GM15510 (cell line): ENCODE results near the gene SLC16A8.

Experiments
- POLR2A ChIP-seq: IDR thresholded peaks from 3 replicates; pipeline ENCODE4 v1.6.1; 2011; ENCODE audit warnings: borderline replicate concordance; ENCODE audit not compliant: insufficient read length; ENCODE audit errors: extremely low read depth

SLC16A8 gene

DNA sequence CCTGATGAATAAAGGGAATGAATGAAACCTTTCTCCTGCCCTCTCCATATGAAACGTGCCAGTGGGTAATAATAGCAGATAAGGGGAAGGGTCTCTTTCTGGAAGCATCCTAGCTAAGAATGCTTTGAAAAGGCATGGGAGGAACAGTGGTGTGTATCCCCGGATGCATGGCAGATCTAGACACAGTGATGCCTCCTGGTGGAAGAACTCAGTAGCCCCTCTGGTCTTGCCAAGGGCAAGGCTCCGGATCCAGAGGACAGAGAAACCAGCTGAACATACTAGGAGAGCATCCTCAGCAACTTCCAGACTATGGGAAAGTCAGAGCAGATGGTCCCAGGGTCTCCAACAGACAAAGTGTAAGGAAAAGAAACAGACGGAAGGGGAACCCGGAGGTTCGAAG, 20.1 kb upstream of the SLC16A8 start:
- no peak for TF ChIP-seq POLR2A

DNA sequence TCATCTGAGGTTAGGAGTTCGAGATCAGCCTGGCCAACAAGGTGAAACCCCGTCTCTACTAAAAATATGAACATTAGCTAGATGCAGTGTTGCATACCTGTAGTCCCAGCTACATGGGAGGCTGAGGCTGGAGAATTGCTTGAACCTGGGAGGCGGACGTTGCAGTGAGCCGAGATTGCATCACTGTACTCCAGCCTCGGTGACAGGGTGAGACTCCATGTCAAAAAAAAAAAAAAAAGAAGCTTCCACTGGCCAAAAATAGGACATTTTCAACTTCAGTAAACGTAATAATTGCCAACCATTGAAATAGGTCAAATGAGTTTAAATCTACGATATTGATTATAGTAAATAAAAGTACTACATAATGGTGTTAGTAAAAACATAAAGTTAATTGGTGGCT, 19.7 kb upstream of the SLC16A8 start:
- TF ChIP-seq POLR2A = no peak

DNA sequence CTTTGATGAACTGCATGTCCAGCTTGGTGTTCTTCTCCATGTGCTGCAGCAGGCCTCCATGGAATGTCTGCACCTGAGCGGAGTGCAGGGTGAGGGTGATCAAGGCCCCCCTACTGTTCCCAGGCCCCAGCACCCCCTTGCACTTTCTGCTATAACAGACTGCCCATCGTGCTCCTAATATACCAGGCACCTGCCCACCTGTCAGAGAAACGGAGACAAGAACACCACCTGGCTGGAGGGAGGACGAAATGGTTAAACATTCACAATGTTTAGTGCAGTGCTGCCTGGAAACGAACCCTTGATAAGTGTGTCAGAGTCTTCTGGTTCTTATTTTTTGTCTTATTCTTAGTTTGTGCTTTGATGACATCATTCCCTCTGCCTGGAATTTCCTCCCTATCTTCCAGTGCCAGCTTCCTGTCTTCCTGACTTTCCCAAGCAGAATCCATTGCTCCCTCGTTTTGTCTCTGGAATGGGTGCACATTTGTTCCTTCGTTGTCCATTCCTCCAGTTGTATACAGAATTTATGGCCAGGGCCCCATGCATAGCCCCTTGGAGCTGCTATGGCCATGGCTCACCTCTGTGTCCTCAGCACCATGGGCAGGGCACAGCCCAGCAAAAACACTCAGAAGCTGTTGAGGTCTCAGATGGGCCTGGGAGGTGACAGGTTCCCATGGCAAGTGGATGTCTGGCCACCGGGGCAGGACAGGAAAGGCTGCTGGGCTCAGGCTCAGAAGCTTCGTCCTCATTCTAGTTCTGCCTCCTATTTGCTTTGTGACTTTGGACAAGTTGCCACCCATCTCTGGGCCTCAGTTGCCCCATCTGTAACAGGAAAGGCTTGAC, 14.6 kb upstream of the SLC16A8 start:
- TF ChIP-seq POLR2A = no peak

DNA sequence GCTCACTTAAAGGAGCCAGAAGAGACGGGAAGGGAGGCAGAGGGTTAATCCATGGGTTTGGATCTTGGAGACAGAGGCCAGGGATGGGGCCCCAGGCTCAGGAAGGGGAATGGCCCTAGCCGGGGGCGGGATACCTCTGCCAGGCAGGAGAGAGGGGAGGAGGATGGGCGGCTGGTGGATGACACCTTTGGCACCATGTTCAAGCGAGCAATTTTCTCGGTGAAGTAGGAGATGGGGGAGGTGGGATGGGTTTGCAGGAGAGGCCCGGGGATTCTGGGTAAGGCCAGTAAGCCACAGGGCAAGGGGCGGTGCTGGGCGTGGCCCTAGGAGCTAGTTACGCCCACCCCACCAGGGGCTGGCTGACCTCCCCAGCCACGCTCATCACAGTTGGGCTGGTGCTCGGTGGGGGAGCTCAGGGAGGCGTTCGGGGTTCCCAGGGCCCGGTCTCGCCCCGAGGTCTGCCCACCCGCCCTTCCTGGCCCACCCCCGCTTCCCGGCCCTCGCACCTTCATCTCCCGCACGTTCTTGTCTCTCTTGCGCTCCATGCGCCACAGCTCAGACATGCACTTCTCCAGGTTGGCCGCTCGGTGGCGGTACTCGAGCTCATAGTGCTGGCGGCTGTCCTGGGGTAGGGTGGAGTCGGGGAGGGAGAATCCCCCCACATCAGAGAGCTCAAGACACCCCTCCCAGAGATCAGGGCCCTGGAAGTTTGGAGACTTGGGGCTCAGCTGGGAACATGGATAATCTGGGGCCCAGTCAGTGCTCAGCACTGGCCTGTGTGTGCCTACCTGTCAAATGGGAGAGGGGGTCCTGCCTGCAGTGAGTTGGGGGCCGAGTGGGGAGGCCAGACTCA, 13.8 kb upstream of the SLC16A8 start:
- TF ChIP-seq POLR2A = no peak

DNA sequence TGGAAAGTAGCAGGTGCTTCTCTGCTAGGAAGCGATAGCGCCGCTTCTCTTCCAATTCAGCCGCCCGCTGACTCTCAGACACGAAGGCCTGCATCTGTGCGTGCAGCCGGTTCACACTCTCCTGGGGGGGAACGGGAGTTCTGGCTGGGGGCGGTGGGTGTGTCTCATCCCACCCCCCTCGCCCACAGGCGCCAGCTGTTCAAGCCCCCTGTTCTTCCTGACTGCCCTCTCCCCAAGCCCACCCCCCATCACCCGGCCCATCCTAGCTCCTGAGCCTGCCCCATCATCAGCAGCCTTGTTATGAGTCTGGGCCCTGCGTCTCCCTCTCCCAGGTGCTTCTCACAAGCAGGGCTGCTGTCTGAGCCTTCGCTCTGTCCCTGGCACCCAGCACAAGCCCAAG, 13.1 kb upstream of the SLC16A8 start:
- no peak for TF ChIP-seq POLR2A

DNA sequence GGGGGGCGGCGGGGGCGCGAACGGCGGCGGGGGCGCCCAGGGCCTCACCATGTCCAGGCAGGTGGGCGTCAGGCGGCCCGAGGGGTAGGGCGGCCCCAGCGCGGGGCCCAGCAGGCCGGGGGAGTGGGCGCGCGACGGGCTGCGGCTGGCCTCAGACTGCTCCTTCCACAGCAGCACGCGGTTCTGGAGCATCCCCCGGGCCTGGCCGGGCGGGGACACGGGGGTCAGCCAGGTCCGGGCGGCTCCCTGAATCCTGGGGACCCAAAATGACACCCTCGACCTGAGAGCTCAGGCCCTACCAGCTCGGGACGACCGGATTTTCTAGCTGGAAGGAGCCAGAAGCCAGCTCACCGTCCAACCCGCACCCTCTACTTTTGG, 5.5 kb upstream of the SLC16A8 start:
- no peak for TF ChIP-seq POLR2A

DNA sequence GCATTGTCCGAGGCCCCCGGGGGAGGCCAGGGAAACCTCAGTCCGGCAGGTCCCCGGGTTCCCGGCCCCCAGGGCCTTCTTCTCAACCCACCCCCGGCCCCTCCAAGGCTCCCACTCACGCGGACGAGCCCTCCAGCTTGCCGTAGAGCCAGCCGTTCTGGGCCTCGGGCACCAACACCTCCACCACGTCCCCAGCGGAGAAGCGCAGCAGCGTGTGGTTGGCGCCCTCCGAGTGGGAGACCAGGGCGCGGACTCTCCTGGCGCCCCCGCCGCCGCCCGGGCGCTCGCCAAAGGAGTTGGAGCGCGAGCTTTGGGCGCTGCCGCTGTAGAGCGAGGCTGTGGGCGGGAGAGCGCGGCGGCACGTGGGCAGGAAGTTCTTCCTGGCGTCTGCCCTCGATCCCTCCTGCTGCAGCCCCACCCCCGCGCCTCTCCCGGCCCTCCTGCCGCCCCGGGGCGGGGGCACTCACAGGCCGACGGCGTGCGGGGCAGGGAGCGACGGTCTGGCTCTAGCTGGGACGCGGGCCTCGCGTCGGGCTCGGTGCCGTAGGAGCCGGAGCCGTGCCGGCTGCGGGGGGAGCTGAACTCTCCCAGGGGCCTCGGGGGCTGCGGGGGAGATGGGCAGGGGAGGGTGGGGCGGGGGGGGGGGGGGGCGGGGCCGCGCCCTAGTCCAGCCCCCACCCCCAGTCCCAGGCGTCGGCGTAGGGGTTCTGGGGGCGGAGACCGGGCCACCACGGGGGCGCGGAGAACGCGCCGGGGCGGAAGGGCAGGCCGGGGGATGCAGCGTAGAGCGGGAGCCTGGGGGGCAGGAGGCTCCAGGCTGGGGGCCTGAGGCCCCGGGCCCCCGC, 4.9 kb upstream of the SLC16A8 start:
- no peak for TF ChIP-seq POLR2A

DNA sequence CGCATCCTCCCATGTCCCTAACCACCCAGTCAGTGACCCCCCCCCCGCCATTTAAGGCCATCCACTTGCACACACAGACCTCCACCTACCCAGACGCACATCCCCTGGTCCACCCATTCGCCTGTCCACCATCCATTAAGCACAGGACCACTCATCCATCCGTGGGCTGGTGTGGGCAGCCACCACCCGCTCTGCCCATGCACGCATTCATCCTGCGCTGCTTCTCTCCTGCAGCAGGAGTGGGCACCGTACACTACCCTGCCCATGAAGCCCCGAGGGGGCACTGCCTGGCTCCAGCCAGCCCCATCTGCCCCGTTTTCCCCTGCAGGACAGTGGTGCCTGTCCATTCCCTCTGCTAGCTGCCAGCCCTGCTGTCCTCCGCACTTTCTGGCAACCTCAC, 3.9 kb upstream of the SLC16A8 start:
- no peak for TF ChIP-seq POLR2A

DNA sequence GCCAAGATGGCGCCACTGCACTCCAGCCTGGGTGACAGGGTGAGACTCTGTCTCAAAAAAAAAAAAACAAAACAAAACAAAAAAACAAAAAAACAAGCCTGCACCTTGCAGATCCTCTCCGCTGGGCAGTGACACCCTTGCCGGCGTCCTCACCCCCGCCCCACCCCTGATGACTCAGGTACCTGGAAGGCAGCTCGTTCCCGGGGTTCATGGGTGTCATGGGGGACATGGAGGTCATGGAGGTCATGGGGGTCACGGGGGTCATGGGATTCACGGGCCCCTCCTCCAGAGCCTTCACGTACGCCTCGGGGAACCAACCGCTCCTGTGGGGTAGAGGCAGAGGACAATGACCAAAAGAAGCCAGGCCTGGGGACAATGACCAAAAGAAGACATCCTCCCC, 3.0 kb upstream of the SLC16A8 start:
- no peak for TF ChIP-seq POLR2A

DNA sequence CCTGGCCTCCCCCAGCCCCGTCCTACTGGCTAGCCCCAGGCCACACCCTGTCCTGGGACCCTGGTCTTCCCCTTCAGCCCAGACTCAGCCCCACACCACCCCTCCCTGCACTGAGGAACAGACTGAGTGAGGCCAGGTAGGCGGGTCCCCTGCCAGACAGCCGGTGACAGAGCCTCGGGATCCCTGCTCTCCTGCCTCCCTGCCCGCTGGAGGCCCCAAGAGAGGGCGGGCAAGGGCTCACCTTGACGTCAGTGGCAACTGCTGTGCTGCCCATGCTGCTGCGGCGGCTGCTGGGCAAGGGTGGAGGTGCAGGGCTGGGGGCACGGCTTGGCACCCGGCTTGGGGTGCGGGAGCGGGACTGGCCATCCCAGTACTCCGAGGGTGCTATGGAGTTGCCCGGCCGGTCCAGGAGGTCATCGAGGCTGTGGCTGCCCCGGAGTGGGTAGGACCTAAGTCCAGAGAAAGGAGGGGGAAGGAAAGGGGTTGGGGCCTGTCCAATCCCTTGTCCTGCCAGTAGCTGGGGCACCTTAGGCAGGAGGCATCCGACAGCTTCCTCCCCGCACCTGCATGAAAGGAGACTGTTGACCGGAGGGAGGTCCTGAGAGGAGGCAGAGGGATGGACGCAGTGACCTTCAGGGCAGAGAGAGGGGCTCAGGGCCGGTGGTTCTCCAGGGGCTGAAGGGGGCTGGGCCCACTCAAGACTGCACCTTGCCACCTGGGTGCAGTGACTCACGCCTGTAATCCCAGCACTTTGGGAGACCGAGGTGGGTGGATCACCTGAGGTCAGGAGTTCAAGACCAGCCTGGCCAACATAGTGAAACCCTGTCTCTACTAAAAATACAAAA, 2.2 kb upstream of the SLC16A8 start:
- no peak for TF ChIP-seq POLR2A

DNA sequence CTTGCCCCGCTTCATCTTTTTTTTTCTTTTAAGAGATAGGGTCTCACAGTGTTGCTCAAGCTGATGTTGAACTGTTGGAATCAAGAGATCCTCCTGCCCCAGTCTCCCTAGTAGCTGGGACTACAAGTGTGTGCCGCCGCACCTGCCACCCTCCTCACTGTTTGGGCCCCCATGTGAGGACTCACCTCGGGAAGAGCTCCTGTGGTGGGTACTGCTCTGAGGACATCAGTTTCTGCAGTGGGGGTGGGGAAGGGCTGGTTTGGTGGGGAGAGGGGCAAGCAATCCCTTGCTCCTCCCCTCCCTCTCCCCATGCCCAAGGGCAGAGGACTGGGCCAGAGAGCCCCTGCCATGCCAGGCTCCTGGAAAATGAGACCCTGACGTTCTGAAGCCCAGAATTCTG, 1.5 kb upstream of the SLC16A8 start:
- TF ChIP-seq POLR2A = no peak

DNA sequence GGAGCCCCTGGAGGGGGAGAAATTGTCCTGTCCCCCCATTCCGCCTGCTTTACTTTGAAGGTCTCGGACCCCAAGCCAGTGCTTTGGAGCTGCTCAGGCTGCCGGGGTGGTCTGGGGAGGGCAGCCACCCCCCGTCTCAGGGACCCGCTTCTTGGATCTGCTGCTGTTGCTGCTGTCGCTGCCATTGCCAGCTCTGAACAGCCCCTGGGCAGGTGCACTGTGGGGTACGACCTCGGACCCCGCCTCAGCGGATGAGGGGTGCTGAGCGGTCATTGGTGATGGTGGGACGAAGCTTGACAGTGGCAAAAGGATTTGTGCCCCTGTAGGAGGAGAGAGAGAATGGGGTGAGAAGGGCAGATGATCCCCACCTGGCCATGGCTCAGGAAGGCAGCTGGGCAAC, 1.1 kb upstream of the SLC16A8 start:
- no peak for TF ChIP-seq POLR2A

DNA sequence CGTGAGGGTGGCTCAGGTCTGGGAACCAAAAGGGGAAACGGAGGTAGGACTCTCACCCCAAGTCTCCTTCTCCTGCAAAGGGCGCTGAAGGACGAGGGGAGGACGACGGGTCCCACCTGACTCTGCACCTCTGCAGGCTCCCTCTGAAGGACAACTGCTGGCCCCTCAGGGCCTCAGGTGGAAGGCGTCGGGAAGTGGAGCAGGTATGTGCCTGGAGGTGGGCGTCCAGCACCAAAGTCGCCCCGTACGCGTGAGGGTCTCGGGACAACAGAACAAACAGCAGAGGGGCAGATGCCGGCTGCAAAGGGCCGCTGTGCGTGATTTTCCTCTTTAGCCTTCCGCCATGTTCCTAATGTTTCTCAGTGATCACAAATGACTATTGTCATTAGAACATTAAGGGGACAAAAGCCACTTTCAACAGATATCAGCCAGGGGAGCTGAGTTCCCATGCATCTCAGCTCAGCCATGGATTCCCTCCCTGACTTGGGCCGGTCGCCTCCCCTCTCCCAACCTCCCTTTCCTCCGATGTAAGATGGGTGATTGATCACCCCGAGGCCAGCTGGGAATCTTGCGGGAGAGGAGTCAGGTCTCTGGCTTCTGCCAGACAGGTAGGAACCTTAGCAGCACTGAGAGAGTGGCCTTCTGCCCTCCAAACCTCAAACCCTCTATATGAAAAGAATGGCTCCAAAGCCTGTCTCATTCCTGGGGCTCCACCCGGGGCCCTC, 836 bp downstream of the SLC16A8 start:
- no peak for TF ChIP-seq POLR2A
